ENCODE data around the gene MEOX2.

GRCh38 chr7:15577600-15577999 lies 108.9 kb downstream of the MEOX2 start:
- no peak for TF ChIP-seq CTCF (IDR thresholded peaks at IDR 0.05)
- TF ChIP-seq POLR2A (IDR thresholded peaks at IDR 0.05): no peak
